MM.1S (cell line): Measurements from ENCODE around the gene KLHL14.

ENCODE experiments used
- DNase-seq: peaks from one replicate; pipeline ENCODE4 v3.0.0-alpha.2; 2015
- H2AFZ ChIP-seq: fragments of 300-600 bp; sonication (generic); 2 replicates; pipeline ENCODE4 v1.6.0; 2016; ENCODE audit warnings: antibody characterized with exemption, low read length
- H3F3A ChIP-seq: fragments of 300-600 bp; sonication (generic); 2 replicates; pipeline ENCODE4 v1.6.1; 2016; ENCODE audit warnings: mild to moderate bottlenecking, antibody characterized with exemption, low read length, moderate library complexity, mixed read lengths; ENCODE audit not compliant: insufficient read depth
- H3K27ac ChIP-seq: fragments of 300-600 bp; sonication (generic); 2 replicates; pipeline ENCODE4 v1.5.1; 2016; ENCODE audit warnings: mild to moderate bottlenecking, low read length
- H3K27me3 ChIP-seq: fragments of 300-600 bp; sonication (generic); replicated peaks from 2 replicates; pipeline ENCODE4 v1.6.0; 2016; ENCODE audit warnings: low read length; ENCODE audit not compliant: insufficient read depth
- H3K36me3 ChIP-seq: fragments of 300-600 bp; sonication (generic); replicated peaks from 2 replicates; pipeline ENCODE4 v1.6.1; 2016; ENCODE audit warnings: mild to moderate bottlenecking, low read length, mixed read lengths; ENCODE audit not compliant: insufficient read depth
- H3K4me1 ChIP-seq: fragments of 300-600 bp; sonication (generic); 2 replicates; pipeline ENCODE4 v1.6.1; 2016; ENCODE audit warnings: low read length, mixed read lengths
- H3K4me2 ChIP-seq: fragments of 300-600 bp; sonication (generic); 2 replicates; pipeline ENCODE4 v1.6.0; 2016; ENCODE audit warnings: low read depth, low read length
- H3K4me3 ChIP-seq: fragments of 300-600 bp; sonication (generic); 2 replicates; pipeline ENCODE4 v1.5.1; 2016; ENCODE audit warnings: low read length, mixed read lengths
- H3K79me2 ChIP-seq: fragments of 300-600 bp; sonication (generic); 2 replicates; pipeline ENCODE4 v1.6.1; 2016; ENCODE audit warnings: mixed run types, low read length, mixed read lengths
- H3K9ac ChIP-seq: fragments of 300-600 bp; sonication (generic); 2 replicates; pipeline ENCODE4 v1.6.1; 2016; ENCODE audit warnings: low read length, mixed read lengths
- H3K9me2 ChIP-seq: fragments of 300-600 bp; sonication (generic); replicated peaks from 2 replicates; pipeline ENCODE4 v1.6.1; 2016; ENCODE audit warnings: mild to moderate bottlenecking, low read length, mixed read lengths; ENCODE audit not compliant: insufficient read depth
- H3K9me3 ChIP-seq: fragments of 300-600 bp; sonication (generic); replicated peaks from 2 replicates; pipeline ENCODE4 v1.6.1; 2016; ENCODE audit warnings: mild to moderate bottlenecking, low read length, mixed read lengths; ENCODE audit not compliant: insufficient read depth
- H4K20me1 ChIP-seq: fragments of 300-600 bp; sonication (generic); 2 replicates; pipeline ENCODE4 v1.6.1; 2016; ENCODE audit warnings: mild to moderate bottlenecking, low read length, moderate library complexity, mixed read lengths; ENCODE audit not compliant: insufficient read depth
- EZH2 ChIP-seq: fragments of 300-600 bp; sonication (generic); optimal IDR thresholded peaks from 2 replicates; pipeline ENCODE3; 2017; ENCODE audit warnings: low read depth, mild to moderate bottlenecking, antibody characterized with exemption, low read length, mixed read lengths
- EZH2phosphoT487 ChIP-seq: fragments of 300-600 bp; sonication (generic); IDR thresholded peaks from 2 replicates; pipeline ENCODE4 v1.6.1; 2018; ENCODE audit warnings: antibody characterized with exemption, low read length
- TF ChIP-seq, protein P1 (sequence below): fragments of 300-600 bp; sonication (generic); IDR thresholded peaks from 2 replicates; pipeline ENCODE4 v1.5.1; 2016; ENCODE audit warnings: antibody characterized with exemption, low read length, mixed read lengths

KLHL14 gene

DNA sequence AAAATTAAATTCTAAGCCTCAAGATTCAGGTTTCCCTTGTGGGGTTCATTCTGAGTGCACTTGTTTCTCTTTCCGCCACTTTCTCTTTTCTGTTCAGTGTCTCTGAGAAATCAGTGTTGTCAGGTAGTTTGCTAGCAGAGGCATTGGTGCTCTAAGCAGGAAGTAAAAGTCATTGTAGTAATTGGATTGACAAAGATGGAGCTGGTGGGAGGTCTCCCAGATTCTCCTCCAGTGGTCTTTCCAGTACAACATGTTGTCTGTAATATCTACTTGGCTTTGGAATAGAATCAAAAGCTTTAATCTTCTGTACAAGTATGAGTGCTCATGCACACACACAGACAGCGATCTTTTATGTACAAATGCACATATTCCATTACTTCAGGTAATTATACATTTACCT, 135.6 kb downstream of the KLHL14 start:
- DNase-seq, result no peak
- Histone ChIP-seq H3K79me2 (no peaks in the 10 kb centered on the region), H3K9ac (no peak overlapping the region), H3K4me2 (no peak overlapping the region), H3K9me2 (no peaks in the 10 kb centered on the region), H3K9me3 (no peaks in the 10 kb centered on the region), H3K27ac (no peak overlapping the region), H3K27me3 (no peaks in the 10 kb centered on the region), H3K36me3 (no peaks in the 10 kb centered on the region), H4K20me1 (no peaks in the 10 kb centered on the region), H3F3A (no peaks in the 10 kb centered on the region), H3K4me3 (no peak overlapping the region), H2AFZ (no peak overlapping the region), H3K4me1 (no peaks in the 10 kb centered on the region)
- TF ChIP-seq EZH2phosphoT487, result no peak
- TF ChIP-seq, protein P1, sequence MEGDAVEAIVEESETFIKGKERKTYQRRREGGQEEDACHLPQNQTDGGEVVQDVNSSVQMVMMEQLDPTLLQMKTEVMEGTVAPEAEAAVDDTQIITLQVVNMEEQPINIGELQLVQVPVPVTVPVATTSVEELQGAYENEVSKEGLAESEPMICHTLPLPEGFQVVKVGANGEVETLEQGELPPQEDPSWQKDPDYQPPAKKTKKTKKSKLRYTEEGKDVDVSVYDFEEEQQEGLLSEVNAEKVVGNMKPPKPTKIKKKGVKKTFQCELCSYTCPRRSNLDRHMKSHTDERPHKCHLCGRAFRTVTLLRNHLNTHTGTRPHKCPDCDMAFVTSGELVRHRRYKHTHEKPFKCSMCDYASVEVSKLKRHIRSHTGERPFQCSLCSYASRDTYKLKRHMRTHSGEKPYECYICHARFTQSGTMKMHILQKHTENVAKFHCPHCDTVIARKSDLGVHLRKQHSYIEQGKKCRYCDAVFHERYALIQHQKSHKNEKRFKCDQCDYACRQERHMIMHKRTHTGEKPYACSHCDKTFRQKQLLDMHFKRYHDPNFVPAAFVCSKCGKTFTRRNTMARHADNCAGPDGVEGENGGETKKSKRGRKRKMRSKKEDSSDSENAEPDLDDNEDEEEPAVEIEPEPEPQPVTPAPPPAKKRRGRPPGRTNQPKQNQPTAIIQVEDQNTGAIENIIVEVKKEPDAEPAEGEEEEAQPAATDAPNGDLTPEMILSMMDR, result no peak
- no peak for TF ChIP-seq EZH2

- no peak for DNase-seq
- no peaks in the 10 kb centered on the region for H3K4me1 ChIP-seq
- no peaks in the 10 kb centered on the region for H3K9me3 ChIP-seq
- H3K9ac ChIP-seq, result no peak overlapping the region
- H3K79me2 ChIP-seq, result no peaks in the 10 kb centered on the region
- no peaks in the 10 kb centered on the region for H4K20me1 ChIP-seq
- no peak overlapping the region for H2AFZ ChIP-seq
- no peaks in the 10 kb centered on the region for H3K36me3 ChIP-seq
- TF ChIP-seq EZH2, result no peak
- TF ChIP-seq EZH2phosphoT487, result no peak
- TF ChIP-seq, protein P1, result no peak
- H3K9me2 ChIP-seq, result no peaks in the 10 kb centered on the region
- H3K27me3 ChIP-seq, result no peaks in the 10 kb centered on the region
- no peak overlapping the region for H3K4me2 ChIP-seq
- no peaks in the 10 kb centered on the region for H3F3A ChIP-seq
- no peak overlapping the region for H3K4me3 ChIP-seq
- no peak overlapping the region for H3K27ac ChIP-seq
Observed at GRCh38 chr18:32634876-32635431, 137.9 kb downstream of the KLHL14 start.

GRCh38 chr18:32629981-32630700, 142.7 kb downstream of the KLHL14 start:
- Histone ChIP-seq H3K9ac (no peak overlapping the region), H2AFZ (no peak overlapping the region), H3K79me2 (no peaks in the 10 kb centered on the region), H3K4me1 (no peaks in the 10 kb centered on the region), H3K4me3 (no peak overlapping the region), H3K9me2 (no peaks in the 10 kb centered on the region), H4K20me1 (no peaks in the 10 kb centered on the region), H3K4me2 (no peak overlapping the region), H3K27me3 (no peaks in the 10 kb centered on the region), H3F3A (no peaks in the 10 kb centered on the region), H3K9me3 (no peaks in the 10 kb centered on the region), H3K36me3 (no peaks in the 10 kb centered on the region), H3K27ac (no peak overlapping the region)
- TF ChIP-seq EZH2phosphoT487, result no peak
- TF ChIP-seq, protein P1, result no peak
- TF ChIP-seq EZH2, result no peak
- no peak for DNase-seq
